Mesothelial cell of epicardium (in vitro differentiated cells): Measurements from ENCODE around the gene YWHAG. TPM values are rescaled to one million over a fixed set of nuclear protein-coding genes. Genes with fewer than 3 reads are reported as not detected.
A peak's percentile ranks its signal among the peaks of the same experiment; 100 is the strongest.
"Not testable (repeated sequence)": the region's sequence is repeated elsewhere in the genome, so short reads cannot be mapped to it uniquely, and the experiment has no call there.

Experiments
- DNase-seq, 2 experiments: peaks; one replicate each; pipeline ENCODE4 v3.0.0; 2021; ENCODE audit warnings: low spot score in 2 of 2; ENCODE audit not compliant: unreplicated experiment in 2 of 2
- H3K27ac Mint-ChIP-seq: 2 replicates; pipeline ENCODE4 v1.8.0; 2021; ENCODE audit warnings: mixed read lengths
- H3K27me3 Mint-ChIP-seq: 2 replicates; pipeline ENCODE4 v1.8.0; 2021; ENCODE audit warnings: low read depth, mixed read lengths
- H3K36me3 Mint-ChIP-seq: 2 replicates; pipeline ENCODE4 v1.8.0; 2021; ENCODE audit warnings: mixed read lengths
- H3K4me1 Mint-ChIP-seq: 2 replicates; pipeline ENCODE4 v1.8.0; 2021; ENCODE audit warnings: mixed read lengths
- H3K4me3 Mint-ChIP-seq: 2 replicates; pipeline ENCODE4 v1.8.0; 2021; ENCODE audit warnings: mild to moderate bottlenecking, moderate library complexity, mixed read lengths
- H3K9me3 Mint-ChIP-seq: 2 replicates; pipeline ENCODE4 v1.8.0; 2021; ENCODE audit warnings: mixed read lengths
- total RNA-seq: library from RNA; stranded (reverse); gene quantifications from 3 replicates; pipeline ENCODE4 v1.2.1, GENCODE V29; 2021
- TF ChIP-seq, protein P1 (sequence below): fragments of 200-600 bp; sonication (generic); IDR thresholded peaks from one replicate; pipeline ENCODE4 v1.5.0; 2021; ENCODE audit warnings: antibody characterized with exemption; ENCODE audit not compliant: unreplicated experiment

Gene YWHAG
- total RNA-seq, 1 donor from 2014 or later: 145 TPM

DNA sequence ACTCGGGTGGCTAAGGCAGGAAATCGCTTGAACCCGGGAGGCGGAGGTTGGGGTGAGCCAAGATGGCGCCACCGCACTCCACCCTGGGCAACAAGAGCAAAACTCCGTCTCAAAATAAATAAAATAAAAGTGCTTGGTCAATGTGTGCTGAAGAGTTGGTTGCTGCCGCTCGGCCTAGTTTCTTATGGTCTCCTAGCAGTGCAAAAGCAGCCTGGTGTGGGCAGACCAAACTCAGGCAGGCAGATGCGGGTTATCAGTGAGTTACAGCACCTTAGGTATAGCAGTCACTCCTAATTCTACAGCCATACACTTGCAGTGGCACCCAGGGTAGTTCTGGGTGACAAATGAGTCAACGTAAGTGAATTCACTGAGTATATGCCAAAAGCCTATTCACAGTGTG, 33.7 kb downstream of the YWHAG start:
- no peak overlapping the region for H3K27ac Mint-ChIP-seq
- TF ChIP-seq, protein P1, sequence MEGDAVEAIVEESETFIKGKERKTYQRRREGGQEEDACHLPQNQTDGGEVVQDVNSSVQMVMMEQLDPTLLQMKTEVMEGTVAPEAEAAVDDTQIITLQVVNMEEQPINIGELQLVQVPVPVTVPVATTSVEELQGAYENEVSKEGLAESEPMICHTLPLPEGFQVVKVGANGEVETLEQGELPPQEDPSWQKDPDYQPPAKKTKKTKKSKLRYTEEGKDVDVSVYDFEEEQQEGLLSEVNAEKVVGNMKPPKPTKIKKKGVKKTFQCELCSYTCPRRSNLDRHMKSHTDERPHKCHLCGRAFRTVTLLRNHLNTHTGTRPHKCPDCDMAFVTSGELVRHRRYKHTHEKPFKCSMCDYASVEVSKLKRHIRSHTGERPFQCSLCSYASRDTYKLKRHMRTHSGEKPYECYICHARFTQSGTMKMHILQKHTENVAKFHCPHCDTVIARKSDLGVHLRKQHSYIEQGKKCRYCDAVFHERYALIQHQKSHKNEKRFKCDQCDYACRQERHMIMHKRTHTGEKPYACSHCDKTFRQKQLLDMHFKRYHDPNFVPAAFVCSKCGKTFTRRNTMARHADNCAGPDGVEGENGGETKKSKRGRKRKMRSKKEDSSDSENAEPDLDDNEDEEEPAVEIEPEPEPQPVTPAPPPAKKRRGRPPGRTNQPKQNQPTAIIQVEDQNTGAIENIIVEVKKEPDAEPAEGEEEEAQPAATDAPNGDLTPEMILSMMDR: no peak
- H3K4me1 Mint-ChIP-seq: peaks cover 11% of the 10 kb centered on the region
- no peaks in the 10 kb centered on the region for H3K9me3 Mint-ChIP-seq
- H3K27me3 Mint-ChIP-seq: no peaks in the 10 kb centered on the region
- peaks cover 28% of the 10 kb centered on the region for H3K36me3 Mint-ChIP-seq
- no peak overlapping the region for H3K4me3 Mint-ChIP-seq
- no peak for DNase-seq

DNA sequence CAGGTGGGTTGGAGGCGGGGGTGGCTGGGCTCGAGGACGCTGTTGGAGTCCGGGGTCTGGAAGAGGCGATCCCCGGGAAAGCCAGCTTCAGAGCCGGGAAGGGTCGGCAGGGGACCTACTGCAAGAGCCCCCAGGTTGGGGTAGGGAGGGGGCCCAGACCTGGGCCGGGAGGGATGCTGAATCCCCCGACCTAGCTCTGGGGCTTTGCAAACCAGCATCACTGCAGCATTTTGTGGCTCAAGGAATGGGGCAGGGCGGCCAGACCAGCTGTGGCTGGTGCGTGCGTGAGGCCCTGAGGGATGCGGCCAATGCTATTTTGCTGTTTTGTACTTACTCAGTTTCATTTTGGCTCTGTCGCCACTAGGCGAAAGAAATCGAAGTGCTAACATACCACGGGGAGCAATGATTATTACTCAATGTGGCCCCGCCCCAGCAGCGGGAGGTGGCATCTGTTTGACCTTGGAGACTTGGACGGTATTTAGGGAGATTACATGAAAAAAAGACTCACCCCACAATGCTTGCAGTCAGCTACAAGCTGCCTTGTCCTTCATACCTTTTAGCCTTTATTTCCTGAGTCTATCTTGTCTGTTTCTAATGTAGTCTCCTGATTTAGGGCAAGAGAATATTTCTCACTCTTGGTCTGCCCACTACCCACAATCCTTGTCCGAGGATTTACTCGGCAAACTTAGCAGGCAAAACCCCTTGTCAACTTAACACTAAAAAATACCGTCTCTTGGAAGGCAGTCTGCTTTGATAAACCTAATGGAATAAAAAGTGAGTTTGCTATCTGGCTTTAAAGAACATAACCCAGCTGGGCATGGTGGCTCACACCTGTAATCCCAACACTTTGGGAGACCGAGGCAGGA, 40.1 kb downstream of the YWHAG start:
- DNase-seq: no peak
- Mint-ChIP-seq H3K9me3 (no peaks in the 10 kb centered on the region), H3K27me3 (no peaks in the 10 kb centered on the region), H3K4me1 (peaks cover 20% of the 10 kb centered on the region), H3K4me3 (peak overlapping the region; percentile 82), H3K36me3 (peaks cover 7% of the 10 kb centered on the region), H3K27ac (peak overlapping the region; percentile 98)
- TF ChIP-seq, protein P1: no peak

DNA sequence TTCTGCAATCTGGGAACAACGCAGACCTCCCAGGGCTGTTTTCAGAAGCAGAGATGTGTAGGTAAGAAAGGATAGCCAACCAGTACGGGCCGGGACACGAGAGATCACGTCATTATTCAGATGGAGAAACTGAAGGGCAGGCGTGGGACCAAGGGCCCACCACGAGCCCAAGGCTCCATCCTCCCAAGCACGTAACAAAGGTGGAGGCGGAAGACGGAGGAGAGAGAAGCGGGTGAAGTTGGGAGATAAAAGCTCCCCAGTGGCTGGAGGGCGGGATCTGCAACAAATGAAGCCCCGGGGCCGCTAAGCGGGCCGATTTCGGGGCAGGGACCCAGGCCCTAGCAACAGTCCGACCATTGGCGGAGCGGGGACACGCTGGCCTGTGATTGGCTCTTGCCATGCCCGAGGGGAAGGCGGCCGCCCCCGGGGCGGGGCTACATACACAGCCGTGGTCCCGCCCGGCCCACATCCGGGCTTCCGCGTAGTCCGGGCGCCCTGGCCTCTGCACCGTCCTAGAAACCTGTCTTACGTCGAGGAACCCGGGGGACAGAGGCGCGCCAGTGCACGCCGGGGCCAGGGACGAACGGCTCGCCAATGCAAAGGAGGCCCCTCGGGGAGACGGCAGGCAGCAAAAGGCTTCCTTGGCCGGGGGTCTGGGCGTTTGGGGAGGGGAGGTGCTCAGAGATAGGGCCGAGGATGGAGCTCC, 40.9 kb downstream of the YWHAG start:
- Mint-ChIP-seq H3K27ac (peak overlapping the region; percentile 98), H3K9me3 (no peaks in the 10 kb centered on the region), H3K27me3 (no peaks in the 10 kb centered on the region), H3K36me3 (peaks cover 5% of the 10 kb centered on the region), H3K4me1 (peaks cover 20% of the 10 kb centered on the region), H3K4me3 (peak overlapping the region; percentile 82)
- TF ChIP-seq, protein P1: no peak
- DNase-seq: peak; percentile 90 to 95

DNA sequence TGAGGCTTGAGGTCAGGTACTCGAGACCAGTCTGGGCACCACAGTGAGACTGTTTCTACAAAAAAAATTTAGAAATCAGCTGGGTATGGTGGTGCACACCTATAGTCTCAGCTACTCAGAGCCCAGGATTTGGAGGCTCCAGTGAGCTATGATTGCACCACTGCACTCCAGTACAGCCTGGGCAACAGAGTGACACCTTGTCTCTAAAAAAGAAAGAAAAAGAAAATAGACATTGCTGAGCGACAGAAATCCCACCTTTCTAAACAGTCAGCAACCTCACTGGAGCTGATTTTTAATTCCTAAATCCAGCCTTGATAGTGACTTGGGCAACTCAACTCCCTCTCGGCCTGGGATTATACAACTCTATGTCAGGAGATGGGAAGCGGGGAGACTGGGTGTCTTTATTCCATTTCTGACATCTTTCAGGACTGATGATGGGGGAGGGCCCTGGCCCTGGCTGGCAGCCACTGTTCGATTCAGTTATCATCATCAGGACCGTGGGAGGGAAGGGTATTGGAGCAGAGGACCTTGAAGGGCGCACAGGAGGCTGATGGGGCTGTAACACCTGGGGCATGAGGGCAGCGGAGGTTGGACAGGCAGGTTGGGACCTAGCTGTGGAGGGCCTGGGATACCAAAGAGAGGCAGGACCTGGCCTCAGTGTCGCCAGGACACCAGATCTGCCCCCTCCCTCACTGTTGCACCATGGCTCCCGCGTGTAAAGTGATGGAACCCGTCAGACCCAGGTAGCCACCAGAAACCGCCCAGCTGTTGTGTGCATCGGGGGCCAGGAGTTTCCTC, 41.6 kb downstream of the YWHAG start:
- no peaks in the 10 kb centered on the region for H3K27me3 Mint-ChIP-seq
- H3K36me3 Mint-ChIP-seq: peaks cover 5% of the 10 kb centered on the region
- TF ChIP-seq, protein P1: no peak
- peaks cover 20% of the 10 kb centered on the region for H3K4me1 Mint-ChIP-seq
- H3K9me3 Mint-ChIP-seq: no peaks in the 10 kb centered on the region
- H3K4me3 Mint-ChIP-seq: peak overlapping the region; percentile 82
- no peak for DNase-seq
- H3K27ac Mint-ChIP-seq: peak overlapping the region; percentile 98

DNA sequence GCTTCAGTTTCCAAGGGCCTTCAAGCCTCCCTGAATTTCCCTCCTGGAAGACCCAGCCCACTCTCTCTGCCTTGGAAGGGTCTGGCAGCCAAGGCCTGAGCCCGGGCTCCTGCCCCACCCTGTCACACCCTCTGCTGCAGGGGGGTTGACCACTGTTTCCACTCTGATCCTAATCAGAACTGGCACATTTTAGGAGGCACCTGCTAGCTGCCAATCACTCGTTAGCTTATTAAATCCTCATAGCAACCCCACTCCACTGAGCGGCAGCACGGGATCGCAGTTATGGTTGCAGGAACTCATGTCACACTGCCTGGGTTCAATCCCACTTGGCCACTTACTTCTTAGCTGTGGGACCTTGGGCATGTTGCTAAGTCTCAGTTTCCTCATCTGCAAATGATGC, 43.4 kb downstream of the YWHAG start:
- TF ChIP-seq, protein P1: no peak
- Mint-ChIP-seq H3K27me3 (no peaks in the 10 kb centered on the region), H3K4me1 (peaks cover 20% of the 10 kb centered on the region), H3K4me3 (no peak overlapping the region), H3K36me3 (no peaks in the 10 kb centered on the region), H3K9me3 (no peaks in the 10 kb centered on the region), H3K27ac (no peak overlapping the region)
- no peak for DNase-seq

DNA sequence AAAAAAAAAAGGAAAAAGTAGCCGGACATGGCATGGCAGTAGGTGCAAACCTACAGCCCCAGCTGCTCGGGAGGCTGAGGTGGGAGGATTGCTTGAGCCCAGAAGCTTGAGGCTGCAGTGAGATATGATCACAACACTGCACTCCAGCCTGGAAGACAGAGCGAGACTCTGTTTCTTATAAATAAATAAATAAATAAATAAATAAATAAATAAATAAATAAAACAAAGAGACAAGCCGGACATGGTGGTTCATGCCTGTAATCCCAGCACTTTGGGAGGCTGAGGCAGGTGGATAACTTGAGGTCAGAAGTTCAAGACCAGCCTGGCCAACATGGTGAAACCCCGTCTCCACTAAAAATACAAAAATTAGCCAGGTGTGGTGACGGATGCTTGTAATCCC, 44.1 kb downstream of the YWHAG start:
- H3K27ac Mint-ChIP-seq, H3K9me3 Mint-ChIP-seq, DNase-seq, H3K36me3 Mint-ChIP-seq, H3K27me3 Mint-ChIP-seq, H3K4me3 Mint-ChIP-seq: not testable (repeated sequence)
- H3K4me1 Mint-ChIP-seq: peaks cover 20% of the 10 kb centered on the region
